SK-N-SH (cell line): Measurements from ENCODE around the gene BNC2. TPM values are rescaled to one million over a fixed set of nuclear protein-coding genes. Genes with fewer than 3 reads are reported as not detected.

Experiments used
- CTCF ChIA-PET: fragments of 300-600, 350-600 bp; formaldehyde crosslinking; extraction: SDS; loops from one replicate; lab custom pipeline; 2021; lab: Yijun Ruan, JAX
- POLR2A ChIA-PET: fragments of 350-600 bp; sonication (Branson Sonifier 250); formaldehyde crosslinking; extraction: SDS; loops from one replicate; lab custom pipeline; 2020; ENCODE audit warnings: antibody characterized with exemption, inconsistent platforms; lab: Yijun Ruan, JAX
- DNase-seq: peaks from one replicate; pipeline ENCODE4 v3.0.0; 2012
- H2AFZ ChIP-seq: fragments of 200-600 bp; sonication (generic); 2 replicates; pipeline ENCODE4 v1.8.1; 2016; ENCODE audit warnings: antibody characterized with exemption, mild to moderate bottlenecking, low read depth
- H3F3A ChIP-seq: fragments of 200-600 bp; sonication (generic); replicated peaks from 2 replicates; pipeline ENCODE3; 2016; ENCODE audit warnings: antibody characterized with exemption, mild to moderate bottlenecking; ENCODE audit not compliant: insufficient read depth
- H3K27ac ChIP-seq, 2 experiments: fragments of 200-500 bp in 1 of 2; fragments of 200-600 bp in 1 of 2; sonication (Bioruptor generic) in 1 of 2; sonication (generic), shearing (Covaris generic) in 1 of 2; 2 replicates each; pipeline versions ENCODE4 v1.5.1 to v1.6.1; 2014 to 2016; ENCODE audit warnings: low read depth in 2 of 2, inconsistent platforms in 1 of 2, low read length in 1 of 2, mild to moderate bottlenecking in 1 of 2, mixed read lengths in 1 of 2
- H3K27me3 ChIP-seq: fragments of 200-600 bp; sonication (generic), shearing (Covaris generic); 2 replicates; pipeline ENCODE4 v1.6.1; 2016; ENCODE audit warnings: mixed run types; ENCODE audit not compliant: insufficient read depth
- H3K36me3 ChIP-seq, 2 experiments: fragments of 200-500 bp in 1 of 2; fragments of 200-600 bp in 1 of 2; sonication (Bioruptor generic) in 1 of 2; sonication (generic) in 1 of 2; replicated peaks in 1 of 2; 2 replicates each; pipeline versions ENCODE3 to v1.5.1; 2014 to 2016; ENCODE audit warnings: low read length in 1 of 2, mild to moderate bottlenecking in 1 of 2; ENCODE audit not compliant: insufficient read depth in 2 of 2, control insufficient read depth in 1 of 2
- H3K4me1 ChIP-seq, 2 experiments: fragments of 200-500 bp in 1 of 2; fragments of 200-600 bp in 1 of 2; sonication (Bioruptor generic) in 1 of 2; sonication (generic), shearing (Covaris generic) in 1 of 2; 2 replicates each; pipeline versions ENCODE4 v1.5.1 to v1.6.1; 2014 to 2016; ENCODE audit warnings: low read depth in 1 of 2, low read length in 1 of 2, mixed run types in 1 of 2; ENCODE audit not compliant: insufficient read depth in 2 of 2, control insufficient read depth in 1 of 2
- H3K4me2 ChIP-seq: fragments of 200-600 bp; sonication (generic), shearing (Covaris generic); 2 replicates; pipeline ENCODE4 v1.6.1; 2017; ENCODE audit warnings: mixed run types
- H3K4me3 ChIP-seq, 2 experiments: fragments of 200-500 bp in 1 of 2; fragments of 200-600 bp in 1 of 2; sonication (Bioruptor generic) in 1 of 2; sonication (generic), shearing (Covaris generic) in 1 of 2; 2 replicates each; pipeline versions ENCODE4 v1.5.1 to v1.8.1; 2014 to 2016; ENCODE audit warnings: low read depth in 2 of 2, inconsistent platforms in 1 of 2, low read length in 1 of 2, mild to moderate bottlenecking in 1 of 2, mixed read lengths in 1 of 2, moderate library complexity in 1 of 2
- H3K79me2 ChIP-seq: fragments of 200-600 bp; sonication (generic); 2 replicates; pipeline ENCODE4 v1.8.1; 2017; ENCODE audit warnings: mild to moderate bottlenecking; ENCODE audit not compliant: insufficient read depth
- H3K9ac ChIP-seq: fragments of 200-600 bp; sonication (generic); 2 replicates; pipeline ENCODE4 v1.6.1; 2017; ENCODE audit warnings: mixed run types
- H3K9me2 ChIP-seq: fragments of 200-600 bp; sonication (generic); 2 replicates; pipeline ENCODE4 v1.6.1; 2017; ENCODE audit warnings: mixed run types
- H3K9me3 ChIP-seq: fragments of 200-600 bp; sonication (generic); 2 replicates; pipeline ENCODE4 v1.6.1; 2017; ENCODE audit warnings: mixed run types, mild to moderate bottlenecking, moderate library complexity
- H4K20me1 ChIP-seq: fragments of 200-600 bp; sonication (generic); 2 replicates; pipeline ENCODE4 v1.6.1; 2017; ENCODE audit warnings: mild to moderate bottlenecking, mixed run types; ENCODE audit not compliant: insufficient read depth
- FOXJ3 ChIP-seq: sonication (generic); formaldehyde crosslinking; IDR thresholded peaks from 2 replicates; pipeline ENCODE4 v1.5.1; 2020; ENCODE audit warnings: mild to moderate bottlenecking, missing genetic modification reagents
- FOXM1 ChIP-seq: IDR thresholded peaks from 2 replicates; pipeline ENCODE4 v1.4.0; 2012; ENCODE audit warnings: low read depth, mild to moderate bottlenecking
- JUND ChIP-seq: IDR thresholded peaks from 2 replicates; pipeline ENCODE4 v1.4.0; 2012
- MXI1 ChIP-seq: IDR thresholded peaks from 2 replicates; pipeline ENCODE4 v1.6.1; 2012; ENCODE audit warnings: mild to moderate bottlenecking, low read depth, low read length, improper control_type of control experiment
- NFIC ChIP-seq: IDR thresholded peaks from 2 replicates; pipeline ENCODE4 v1.4.0; 2012; ENCODE audit warnings: borderline replicate concordance
- NRF1 ChIP-seq: IDR thresholded peaks from 2 replicates; pipeline ENCODE4 v1.6.1; 2012; ENCODE audit warnings: low read depth, mild to moderate bottlenecking, low read length
- PBX3 ChIP-seq: IDR thresholded peaks from 2 replicates; pipeline ENCODE4; 2012
- POLR2AphosphoS5 ChIP-seq: IDR thresholded peaks from 2 replicates; pipeline ENCODE4 v1.6.1; 2012; ENCODE audit warnings: low read depth, low read length
- RFX5 ChIP-seq: IDR thresholded peaks from 2 replicates; pipeline ENCODE4 v1.6.1; 2012; ENCODE audit warnings: mild to moderate bottlenecking, improper control_type of control experiment, low read length
- USF1 ChIP-seq: IDR thresholded peaks from 2 replicates; pipeline ENCODE4 v1.4.0; 2012; ENCODE audit warnings: low read depth, borderline replicate concordance
- WGBS: methylation state at CpG from one replicate; pipeline ENCODE4 v1.1.6; 2017; ENCODE audit warnings: low lambda C conversion rate; 5-methylcytosine and 5-hydroxymethylcytosine counted together
- polyA plus RNA-seq, 3 experiments: library from polyadenylated mRNA; depleted of rRNA; stranded (reverse); fragments of >200 nt; gene quantifications; 2 replicates each; pipeline ENCODE4 v1.2.3, GENCODE V29; 2012
- TF ChIP-seq, protein P1 (sequence below): IDR thresholded peaks from 2 replicates; pipeline ENCODE4 v1.4.0; 2012; ENCODE audit warnings: low read depth

Gene BNC2
- polyA plus RNA-seq, 1 of the 3 experiments (the other 2 are of a cell fraction): 8.8 TPM

GRCh38 chr9:16624744-16625117, 245.7 kb downstream of the BNC2 start (continued):
- TF ChIP-seq MXI1 (no peak), NRF1 (no peak), FOXM1 (no peak), FOXJ3 (CRISPR knock-in tag) (no peak), NFIC (no peak), POLR2AphosphoS5 (no peak)

GRCh38 chr9:16623989-16624743, 246.3 kb downstream of the BNC2 start:
- Histone ChIP-seq H3K4me3 (no peak overlapping the region), H3K79me2 (peaks cover 33% of the 10 kb centered on the region), H3F3A (peaks cover 35% of the 10 kb centered on the region), H3K9me3 (no peaks in the 10 kb centered on the region), H3K4me2 (0 out of 2 replicates have a peak overlapping the region, but pooled peaks have one; percentile 57), H3K36me3 (no peaks in the 10 kb centered on the region), H2AFZ (no peak overlapping the region), H3K9me2 (no peaks in the 10 kb centered on the region), H4K20me1 (no peaks in the 10 kb centered on the region), H3K27me3 (no peaks in the 10 kb centered on the region), H3K27ac (peak overlapping the region; percentile 72 to 86; a peak in 3 of 4 replicates), H3K9ac (no peak overlapping the region), H3K4me1 (peaks cover 31 to 44% of the 10 kb centered on the region in 2 experiments)
- WGBS: 89% methylated on average over 6 of the region's 6 CpGs
- ChIA-PET POLR2A (no interaction called here), CTCF (no interaction called here)
- DNase-seq: no peak
- TF ChIP-seq RFX5: no peak
- no peak for TF ChIP-seq USF1
- TF ChIP-seq, protein P1, sequence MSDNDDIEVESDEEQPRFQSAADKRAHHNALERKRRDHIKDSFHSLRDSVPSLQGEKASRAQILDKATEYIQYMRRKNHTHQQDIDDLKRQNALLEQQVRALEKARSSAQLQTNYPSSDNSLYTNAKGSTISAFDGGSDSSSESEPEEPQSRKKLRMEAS: no peak
- TF ChIP-seq PBX3: no peak
- no peak for TF ChIP-seq POLR2AphosphoS5

DNA sequence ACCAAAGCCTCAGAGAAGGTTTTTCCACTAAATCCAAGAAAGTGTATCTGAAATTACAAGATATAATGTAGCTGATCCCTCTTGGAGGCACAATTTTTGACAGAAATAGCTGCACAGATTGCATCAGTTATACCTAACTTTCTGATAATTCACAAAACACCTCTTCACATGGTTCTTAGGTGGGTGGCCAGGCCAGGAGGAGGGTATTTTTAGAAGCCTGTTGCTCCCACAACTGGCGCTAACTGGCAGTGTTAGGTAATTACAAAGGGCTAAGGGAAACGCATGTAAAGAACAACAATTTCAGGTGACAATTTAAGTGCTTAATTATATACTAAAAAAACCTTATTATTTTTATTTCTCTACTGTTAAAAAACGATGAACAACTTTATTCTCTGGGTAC, 247.9 kb downstream of the BNC2 start:
- H3K9ac ChIP-seq: no peak overlapping the region
- H2AFZ ChIP-seq: no peak overlapping the region
- WGBS: 89% methylated on average over 3 of the region's 3 CpGs
- no peaks in the 10 kb centered on the region for H3K9me2 ChIP-seq
- CTCF ChIA-PET: no interaction called here
- H3K27me3 ChIP-seq: no peaks in the 10 kb centered on the region
- H3K9me3 ChIP-seq: no peaks in the 10 kb centered on the region
- H3K4me1 ChIP-seq: peaks cover 23 to 30% of the 10 kb centered on the region in 2 experiments
- TF ChIP-seq JUND: no peak
- POLR2A ChIA-PET: no interaction called here
- no peaks in the 10 kb centered on the region for H4K20me1 ChIP-seq
- DNase-seq: no peak
- H3F3A ChIP-seq: peaks cover 25% of the 10 kb centered on the region
- no peak overlapping the region for H3K27ac ChIP-seq
- no peaks in the 10 kb centered on the region for H3K36me3 ChIP-seq
- no peak overlapping the region for H3K4me3 ChIP-seq
- H3K4me2 ChIP-seq: no peak overlapping the region
- peaks cover 28% of the 10 kb centered on the region for H3K79me2 ChIP-seq
